Measurements from ENCODE around the gene TMEM161A.
"Not testable (repeated sequence)": the region's sequence is repeated elsewhere in the genome, so short reads cannot be mapped to it uniquely, and the experiment has no call there.

Gene TMEM161A

GRCh38 chr19:19113040-19113626 lies 25.1 kb downstream of the TMEM161A start:
- H3K27ac Mint-ChIP-seq, result no peak overlapping the region
- no peak overlapping the region for H3K4me3 Mint-ChIP-seq
- H3K27me3 Mint-ChIP-seq, result no peaks in the 10 kb centered on the region
- H3K4me1 Mint-ChIP-seq, result no peaks in the 10 kb centered on the region
- peaks cover 1% of the 10 kb centered on the region for H3K36me3 Mint-ChIP-seq
- no peaks in the 10 kb centered on the region for H3K9me3 Mint-ChIP-seq

- Mint-ChIP-seq H3K27me3 (no peaks in the 10 kb centered on the region), H3K9me3 (no peaks in the 10 kb centered on the region), H3K27ac (no peak overlapping the region), H3K4me3 (no peak overlapping the region), H3K4me1 (no peaks in the 10 kb centered on the region), H3K36me3 (peaks cover 5% of the 10 kb centered on the region)
These were observed 26.2 kb downstream of the TMEM161A start for GRCh38 chr19:19111967-19112580.

GRCh38 chr19:19111136-19111835 lies 27.0 kb downstream of the TMEM161A start:
- Mint-ChIP-seq H3K36me3 (peaks cover 5% of the 10 kb centered on the region), H3K27ac (no peak overlapping the region), H3K9me3 (no peaks in the 10 kb centered on the region), H3K4me1 (no peaks in the 10 kb centered on the region), H3K27me3 (no peaks in the 10 kb centered on the region), H3K4me3 (no peak overlapping the region)

GRCh38 chr19:19110410-19111135 lies 27.7 kb downstream of the TMEM161A start:
- Mint-ChIP-seq H3K27me3 (no peaks in the 10 kb centered on the region), H3K4me1 (no peaks in the 10 kb centered on the region), H3K4me3 (no peak overlapping the region), H3K9me3 (no peaks in the 10 kb centered on the region), H3K36me3 (peaks cover 5% of the 10 kb centered on the region), H3K27ac (no peak overlapping the region)

DNA sequence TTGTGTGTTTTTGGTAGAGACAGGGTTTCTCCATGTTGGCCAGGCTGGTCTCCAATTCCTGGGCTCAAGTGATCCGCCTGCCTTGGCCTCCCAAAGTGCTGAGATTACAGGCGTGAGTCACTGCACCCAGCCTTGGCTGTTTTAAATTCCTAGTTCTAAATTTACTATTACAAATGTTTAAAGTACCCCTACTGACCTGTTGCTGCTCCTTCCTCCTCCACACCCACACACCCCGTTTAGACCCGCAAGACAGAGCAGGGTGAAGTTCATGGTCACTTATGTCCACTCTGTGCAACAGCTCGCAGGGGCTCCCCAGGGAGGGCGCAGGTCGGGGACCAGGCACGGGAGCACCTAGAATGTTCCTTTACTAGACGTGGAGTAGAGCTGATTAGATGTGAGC lies 28.7 kb downstream of the TMEM161A start:
- no peak overlapping the region for H3K27ac Mint-ChIP-seq

DNA sequence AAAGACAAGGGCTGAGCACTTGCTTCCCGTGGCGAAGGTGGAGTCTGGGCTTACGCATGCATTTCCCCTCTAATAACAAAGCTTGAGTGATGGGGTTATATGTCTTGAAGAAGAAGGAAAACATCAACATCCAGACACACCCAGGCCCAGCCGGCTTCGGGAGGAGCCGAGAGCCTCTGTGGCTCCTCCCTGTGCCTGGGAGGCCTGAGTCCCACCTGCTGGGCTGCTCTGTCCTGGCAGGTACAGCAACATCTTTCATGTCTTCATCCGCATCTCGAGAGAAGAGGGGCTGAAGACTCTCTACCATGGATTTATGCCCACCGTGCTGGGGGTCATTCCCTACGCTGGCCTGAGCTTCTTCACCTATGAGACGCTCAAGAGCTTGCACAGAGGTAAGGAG lies 30.6 kb downstream of the TMEM161A start:
- H3K4me3 Mint-ChIP-seq, result no peak overlapping the region
- no peaks in the 10 kb centered on the region for H3K27me3 Mint-ChIP-seq
- no peaks in the 10 kb centered on the region for H3K9me3 Mint-ChIP-seq
- no peaks in the 10 kb centered on the region for H3K4me1 Mint-ChIP-seq
- peaks cover 5% of the 10 kb centered on the region for H3K36me3 Mint-ChIP-seq
- no peak overlapping the region for H3K27ac Mint-ChIP-seq

More for the DNA sequence above, 28.7 kb downstream of the TMEM161A start:
- Mint-ChIP-seq H3K4me3 (no peak overlapping the region), H3K36me3 (peaks cover 5% of the 10 kb centered on the region), H3K27me3 (no peaks in the 10 kb centered on the region), H3K4me1 (no peaks in the 10 kb centered on the region), H3K9me3 (no peaks in the 10 kb centered on the region)

GRCh38 chr19:19106938-19107337 lies 31.3 kb downstream of the TMEM161A start:
- not testable (repeated sequence) for H3K4me3 Mint-ChIP-seq, H3K36me3 Mint-ChIP-seq, H3K4me1 Mint-ChIP-seq, H3K9me3 Mint-ChIP-seq, H3K27ac Mint-ChIP-seq, H3K27me3 Mint-ChIP-seq

GRCh38 chr19:19106056-19106551 lies 32.2 kb downstream of the TMEM161A start:
- H3K27ac Mint-ChIP-seq, result no peak overlapping the region
- peaks cover 3% of the 10 kb centered on the region for H3K36me3 Mint-ChIP-seq
- no peaks in the 10 kb centered on the region for H3K4me1 Mint-ChIP-seq
- no peaks in the 10 kb centered on the region for H3K9me3 Mint-ChIP-seq
- no peak overlapping the region for H3K4me3 Mint-ChIP-seq
- H3K27me3 Mint-ChIP-seq, result no peaks in the 10 kb centered on the region

- H3K4me3 Mint-ChIP-seq, result no peak overlapping the region
These were observed 32.8 kb downstream of the TMEM161A start for GRCh38 chr19:19105365-19106055.

GRCh38 chr19:19103167-19103566 lies 35.1 kb downstream of the TMEM161A start:
- Mint-ChIP-seq H3K4me1 (no peaks in the 10 kb centered on the region), H3K27me3 (no peaks in the 10 kb centered on the region)

More at GRCh38 chr19:19105365-19106055, 32.8 kb downstream of the TMEM161A start:
- peaks cover 4% of the 10 kb centered on the region for H3K36me3 Mint-ChIP-seq
- H3K27ac Mint-ChIP-seq, result no peak overlapping the region
- no peaks in the 10 kb centered on the region for H3K9me3 Mint-ChIP-seq
- no peaks in the 10 kb centered on the region for H3K27me3 Mint-ChIP-seq
- H3K4me1 Mint-ChIP-seq, result no peaks in the 10 kb centered on the region

GRCh38 chr19:19102566-19102965 lies 35.7 kb downstream of the TMEM161A start:
- H3K27me3 Mint-ChIP-seq, H3K4me3 Mint-ChIP-seq, H3K27ac Mint-ChIP-seq, H3K4me1 Mint-ChIP-seq, H3K9me3 Mint-ChIP-seq, H3K36me3 Mint-ChIP-seq: not testable (repeated sequence)

More at GRCh38 chr19:19103167-19103566, 35.1 kb downstream of the TMEM161A start:
- Mint-ChIP-seq H3K36me3 (peaks cover 7% of the 10 kb centered on the region), H3K4me3 (no peak overlapping the region), H3K9me3 (no peaks in the 10 kb centered on the region), H3K27ac (no peak overlapping the region)

DNA sequence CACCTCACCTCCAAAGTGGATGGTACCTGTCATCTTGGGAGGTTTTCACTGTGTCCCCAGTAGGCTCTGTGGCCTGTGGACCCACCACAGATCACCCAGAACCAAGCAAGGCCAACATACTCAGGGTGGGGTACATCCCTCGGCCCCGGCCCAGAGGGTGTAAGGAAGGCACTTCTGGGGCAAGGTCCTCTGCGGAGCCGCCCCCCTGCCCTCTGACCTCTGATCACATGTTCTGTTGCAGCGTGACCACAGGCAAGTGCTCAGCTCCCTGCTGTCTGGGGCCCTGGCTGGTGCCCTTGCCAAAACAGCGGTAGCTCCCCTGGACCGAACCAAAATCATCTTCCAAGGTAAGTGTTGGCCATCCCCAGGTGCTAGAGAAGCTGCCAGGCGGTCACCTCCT lies 36.7 kb downstream of the TMEM161A start:
- Mint-ChIP-seq H3K27ac (no peak overlapping the region), H3K9me3 (no peaks in the 10 kb centered on the region), H3K4me1 (no peaks in the 10 kb centered on the region), H3K4me3 (no peak overlapping the region), H3K27me3 (no peaks in the 10 kb centered on the region), H3K36me3 (peaks cover 3% of the 10 kb centered on the region)

GRCh38 chr19:19098703-19099632 lies 39.3 kb downstream of the TMEM161A start:
- Mint-ChIP-seq H3K4me3 (no peak overlapping the region), H3K9me3 (no peaks in the 10 kb centered on the region), H3K36me3 (peaks cover 3% of the 10 kb centered on the region), H3K4me1 (no peaks in the 10 kb centered on the region), H3K27me3 (no peaks in the 10 kb centered on the region), H3K27ac (no peak overlapping the region)

- Mint-ChIP-seq H3K9me3 (no peaks in the 10 kb centered on the region), H3K27me3 (no peaks in the 10 kb centered on the region), H3K36me3 (peaks cover 3% of the 10 kb centered on the region), H3K27ac (no peak overlapping the region), H3K4me3 (no peak overlapping the region), H3K4me1 (no peaks in the 10 kb centered on the region)
These were observed 40.1 kb downstream of the TMEM161A start for GRCh38 chr19:19098084-19098702.
